Endodermal cell (in vitro differentiated cells): ENCODE measurements around the gene DFFB. TPM values are rescaled to one million over a fixed set of nuclear protein-coding genes. Genes with fewer than 3 reads are reported as not detected.

Source experiments
- DNase-seq: peaks from one replicate; pipeline ENCODE4 v3.0.0-alpha.2; 2017
- H3K27ac ChIP-seq: 2 replicates; pipeline ENCODE4 v1.5.1; 2013; ENCODE audit warnings: mild to moderate bottlenecking, low read depth, low read length, moderate library complexity
- H3K27me3 ChIP-seq: 2 replicates; pipeline ENCODE4 v1.6.1; 2013; ENCODE audit warnings: mild to moderate bottlenecking, low read length, moderate library complexity; ENCODE audit not compliant: insufficient read depth, control insufficient read depth, poor library complexity, severe bottlenecking
- H3K36me3 ChIP-seq: 2 replicates; pipeline ENCODE4 v1.7.0; 2013; ENCODE audit warnings: mild to moderate bottlenecking, low read length, moderate library complexity; ENCODE audit not compliant: control insufficient read depth, insufficient read depth
- H3K4me1 ChIP-seq: one replicate; pipeline ENCODE4 v1.7.0; 2013; ENCODE audit warnings: low read length; ENCODE audit not compliant: control insufficient read depth, insufficient read depth
- H3K4me3 ChIP-seq: 2 replicates; pipeline ENCODE4 v1.5.1; 2013; ENCODE audit warnings: mild to moderate bottlenecking, low read length, moderate library complexity
- H3K9ac ChIP-seq: 2 replicates; pipeline ENCODE4 v1.6.1; 2013; ENCODE audit warnings: mild to moderate bottlenecking, low read length, moderate library complexity; ENCODE audit not compliant: poor library complexity, severe bottlenecking; ENCODE audit errors: extremely low read depth
- H3K9me3 ChIP-seq: 2 replicates; pipeline ENCODE4 v1.6.1; 2013; ENCODE audit warnings: mild to moderate bottlenecking, low read length, moderate library complexity; ENCODE audit not compliant: control insufficient read depth
- H3K27ac Mint-ChIP-seq: 2 replicates; pipeline ENCODE4 v1.8.0; 2020; ENCODE audit warnings: mixed read lengths
- H3K27me3 Mint-ChIP-seq: 2 replicates; pipeline ENCODE4 v1.8.0; 2021; ENCODE audit warnings: mild to moderate bottlenecking, mixed read lengths; ENCODE audit not compliant: insufficient read depth
- H3K36me3 Mint-ChIP-seq: 2 replicates; pipeline ENCODE4 v1.8.0; 2020; ENCODE audit warnings: low read depth, mixed read lengths
- H3K4me1 Mint-ChIP-seq: 2 replicates; pipeline ENCODE4 v1.8.0; 2020; ENCODE audit warnings: mixed read lengths
- H3K4me3 Mint-ChIP-seq: 2 replicates; pipeline ENCODE4 v1.8.0; 2020; ENCODE audit warnings: mild to moderate bottlenecking, moderate library complexity, mixed read lengths
- H3K9me3 Mint-ChIP-seq: 2 replicates; pipeline ENCODE4 v1.8.0; 2020; ENCODE audit warnings: mild to moderate bottlenecking, mixed read lengths
- CTCF ChIP-seq: fragments of 200-600 bp; sonication (generic); conservative IDR thresholded peaks from 2 replicates; pipeline ENCODE4 v1.5.0; 2021; ENCODE audit warnings: antibody characterized with exemption, mild to moderate bottlenecking
- WGBS, 2 experiments: methylation state at CpG; one replicate each; pipeline versions ENCODE4 v1.1.5 to v1.1.7; 2013; ENCODE audit warnings: missing lambda C conversion rate in 2 of 2, mixed read lengths in 1 of 2; ENCODE audit not compliant: insufficient coverage in 1 of 2, insufficient read length in 1 of 2; 5-methylcytosine and 5-hydroxymethylcytosine counted together
- total RNA-seq, 2 donors: library from RNA; stranded (reverse); fragmentation: NEBNext Ultra II Directional in 1 of 2; extraction: Animal tissue kit (Norgen Biotek cat#: 25700) in 1 of 2; gene quantifications; 2 replicates in 1 of 2; 3 replicates in 1 of 2; pipeline ENCODE4 v1.2.1, GENCODE V29; 2021

Gene DFFB
- total RNA-seq, 2 donors from 2014 or later: 7.2 to 7.6 TPM

- H3K27ac ChIP-seq: no peak overlapping the region
- Mint-ChIP-seq H3K27me3 (no peaks in the 10 kb centered on the region), H3K27ac (no peak overlapping the region), H3K4me3 (no peak overlapping the region), H3K9me3 (peaks cover 19% of the 10 kb centered on the region), H3K36me3 (peaks cover 62% of the 10 kb centered on the region), H3K4me1 (no peaks in the 10 kb centered on the region)
- no peak for DNase-seq
- H3K27me3 ChIP-seq: no peaks in the 10 kb centered on the region
- H3K4me3 ChIP-seq: no peak overlapping the region
- no peak for TF ChIP-seq CTCF
- no peak overlapping the region for H3K9ac ChIP-seq
- WGBS, 2 experiments: 92 to 93% methylated on average over 23 of the region's 23 CpGs
- peaks cover 20% of the 10 kb centered on the region for H3K36me3 ChIP-seq
- H3K9me3 ChIP-seq: peaks cover 15% of the 10 kb centered on the region
- no peaks in the 10 kb centered on the region for H3K4me1 ChIP-seq
These were observed 17.5 kb downstream of the DFFB start for GRCh38 chr1:3874736-3875135.

GRCh38 chr1:3876716-3877115 lies 19.4 kb downstream of the DFFB start:
- H3K9ac ChIP-seq: no peak overlapping the region
- Mint-ChIP-seq H3K9me3 (peaks cover 21% of the 10 kb centered on the region), H3K27ac (no peak overlapping the region), H3K4me3 (no peak overlapping the region), H3K36me3 (peaks cover 57% of the 10 kb centered on the region), H3K4me1 (no peaks in the 10 kb centered on the region), H3K27me3 (no peaks in the 10 kb centered on the region)
- no peak overlapping the region for H3K27ac ChIP-seq
- peaks cover 21% of the 10 kb centered on the region for H3K36me3 ChIP-seq
- no peak overlapping the region for H3K4me3 ChIP-seq
- no peak for DNase-seq
- H3K4me1 ChIP-seq: no peaks in the 10 kb centered on the region
- H3K9me3 ChIP-seq: peaks cover 16% of the 10 kb centered on the region
- TF ChIP-seq CTCF: no peak
- WGBS, 2 experiments: 90 to 94% methylated on average over 10 to 16 of the region's 16 CpGs
- no peaks in the 10 kb centered on the region for H3K27me3 ChIP-seq

GRCh38 chr1:3879099-3879498 lies 21.8 kb downstream of the DFFB start:
- Histone ChIP-seq H3K9me3 (peaks cover 16% of the 10 kb centered on the region), H3K36me3 (peaks cover 21% of the 10 kb centered on the region), H3K4me3 (no peak overlapping the region), H3K9ac (no peak overlapping the region), H3K27me3 (no peaks in the 10 kb centered on the region), H3K27ac (no peak overlapping the region), H3K4me1 (no peaks in the 10 kb centered on the region)
- H3K27me3 Mint-ChIP-seq: no peaks in the 10 kb centered on the region
- H3K27ac Mint-ChIP-seq: no peak overlapping the region
- WGBS, 2 experiments: 95 to 97% methylated on average over 5 to 7 of the region's 7 CpGs
- peaks cover 21% of the 10 kb centered on the region for H3K9me3 Mint-ChIP-seq
- H3K4me1 Mint-ChIP-seq: no peaks in the 10 kb centered on the region
- no peak for TF ChIP-seq CTCF
- no peak overlapping the region for H3K4me3 Mint-ChIP-seq
- peaks cover 51% of the 10 kb centered on the region for H3K36me3 Mint-ChIP-seq
- DNase-seq: no peak
